ENCODE results near the gene MYBPC1. TPM values are rescaled to one million over a fixed set of nuclear protein-coding genes. Genes with fewer than 3 reads are reported as not detected.

The MYBPC1 gene
- total RNA-seq, 6 experiments from 2014 or later: 0.07 to 6.3 (median 0.66) TPM; not detected in 1

- Histone ChIP-seq H3K27ac (no peak overlapping the region), H3K9me3 (no peaks in the 10 kb centered on the region), H3K4me1 (no peaks in the 10 kb centered on the region), H3K27me3 (no peaks in the 10 kb centered on the region), H3K36me3 (no peaks in the 10 kb centered on the region), H3K4me3 (no peak overlapping the region)
- TF ChIP-seq POLR2A (IDR thresholded peaks at IDR 0.05) (no peak), CTCF (IDR thresholded peaks at IDR 0.05) (no peak)
- intact Hi-C loops (cut with DNase I): no loop called here
- ATAC-seq (peak in 2 of 4 donors; percentile 19 to 56), DNase-seq (no peak)
- 59% methylated on average over 2 of the region's 2 CpGs for WGBS (ENCODE audit: insufficient coverage, low coverage, low lambda C conversion rate, missing lambda C conversion rate)
Observed at GRCh38 chr12:101634724-101635123, 40.0 kb downstream of the MYBPC1 start.

GRCh38 chr12:101637936-101638335 lies 43.2 kb downstream of the MYBPC1 start:
- intact Hi-C loops (cut with DNase I): no loop called here
- Histone ChIP-seq H3K27me3 (no peaks in the 10 kb centered on the region), H3K27ac (no peak overlapping the region), H3K9me3 (no peaks in the 10 kb centered on the region), H3K4me1 (peaks cover 0 to 7% (median 0%) of the 10 kb centered on the region in 4 donors), H3K4me3 (no peak overlapping the region), H3K36me3 (no peaks in the 10 kb centered on the region)
- ATAC-seq (no peak), DNase-seq (no peak)
- 58% methylated on average over 3 of the region's 3 CpGs for WGBS (ENCODE audit: insufficient coverage, low coverage, low lambda C conversion rate, missing lambda C conversion rate)
- TF ChIP-seq CTCF (IDR thresholded peaks at IDR 0.05): no peak
- no peak for TF ChIP-seq POLR2A (IDR thresholded peaks at IDR 0.05)

GRCh38 chr12:101642115-101643067 lies 47.6 kb downstream of the MYBPC1 start:
- no peaks in the 10 kb centered on the region for H3K36me3 ChIP-seq
- intact Hi-C loops (cut with DNase I): no loop called here
- ATAC-seq (peak; percentile 38 to 63 (median 56)), DNase-seq (peak in 2 of 3 donors; percentile 25 to 56)
- TF ChIP-seq POLR2A (IDR thresholded peaks at IDR 0.05): no peak
- TF ChIP-seq CTCF (IDR thresholded peaks at IDR 0.05): no peak
- no peaks in the 10 kb centered on the region for H3K27me3 ChIP-seq
- no peak overlapping the region for H3K27ac ChIP-seq
- WGBS (ENCODE audit: insufficient coverage, low coverage, low lambda C conversion rate, missing lambda C conversion rate): 7% methylated on average over 26 of the region's 36 CpGs
- H3K4me1 ChIP-seq: peaks cover 0 to 7% (median 0%) of the 10 kb centered on the region in 4 donors
- H3K4me3 ChIP-seq: peak overlapping the region in 2 of 3 donors; percentile 8 to 28
- no peaks in the 10 kb centered on the region for H3K9me3 ChIP-seq

- Histone ChIP-seq H3K27me3 (no peaks in the 10 kb centered on the region), H3K27ac (no peak overlapping the region), H3K36me3 (no peaks in the 10 kb centered on the region), H3K4me1 (peaks cover 0 to 2% (median 0%) of the 10 kb centered on the region in 4 donors), H3K9me3 (no peaks in the 10 kb centered on the region), H3K4me3 (no peak overlapping the region)
- ATAC-seq (no peak), DNase-seq (no peak)
- 91% methylated on average over 1 of the region's 2 CpGs for WGBS (ENCODE audit: insufficient coverage, low coverage, low lambda C conversion rate, missing lambda C conversion rate)
- intact Hi-C loops (cut with DNase I): no loop called here
- no peak for TF ChIP-seq CTCF (IDR thresholded peaks at IDR 0.05)
- no peak for TF ChIP-seq POLR2A (IDR thresholded peaks at IDR 0.05)
Observed at GRCh38 chr12:101647711-101648110, 52.9 kb downstream of the MYBPC1 start.
